A673 (cell line): ENCODE measurements around the gene TH.

Experiments
- EZH2 ChIP-seq: fragments of 200-600 bp; sonication (generic); IDR thresholded peaks from 2 replicates; pipeline ENCODE4 v1.6.1; 2017; ENCODE audit warnings: borderline replicate concordance, low read depth, mild to moderate bottlenecking, mixed read lengths, antibody characterized with exemption, low read length; ENCODE audit not compliant: poor library complexity, severe bottlenecking
- TF ChIP-seq, protein P1 (sequence below): fragments of 300-800, 200-600 bp; sonication (generic); conservative IDR thresholded peaks from 2 replicates; pipeline ENCODE4 v1.5.1; 2017; ENCODE audit warnings: low read depth, mild to moderate bottlenecking, antibody characterized with exemption, low read length, moderate library complexity, mixed read lengths

DNA sequence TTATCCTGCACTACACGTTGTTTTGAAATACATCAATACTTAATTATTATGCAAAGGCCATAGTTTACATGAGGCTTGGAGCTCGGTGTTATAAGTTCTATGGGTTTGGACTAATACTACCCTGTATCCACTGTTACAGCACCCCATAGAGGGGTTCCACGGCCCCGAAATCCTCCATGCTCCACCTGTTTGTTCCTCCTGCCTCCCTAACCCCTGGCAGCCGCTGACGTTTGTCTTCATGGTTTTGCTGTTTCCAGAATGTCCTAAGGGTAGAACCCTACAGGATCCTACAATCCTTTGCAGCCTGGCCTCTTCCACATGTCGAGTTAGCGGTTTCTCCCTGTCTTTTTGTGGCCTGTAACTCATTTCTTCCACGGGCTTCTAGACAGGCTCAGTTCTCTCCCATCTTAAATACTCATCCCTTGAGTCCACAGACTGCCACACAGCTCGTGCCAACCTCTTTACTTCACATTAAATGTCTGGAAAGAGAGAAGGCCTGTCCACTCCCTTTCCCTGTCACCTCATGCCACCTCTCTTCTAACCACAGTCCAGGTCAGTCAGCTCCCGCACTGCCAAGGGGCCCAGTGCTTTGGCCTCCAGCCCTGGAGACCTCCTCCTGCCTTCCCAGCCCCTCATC is 42.4 kb upstream of the TH start:
- TF ChIP-seq, protein P1, sequence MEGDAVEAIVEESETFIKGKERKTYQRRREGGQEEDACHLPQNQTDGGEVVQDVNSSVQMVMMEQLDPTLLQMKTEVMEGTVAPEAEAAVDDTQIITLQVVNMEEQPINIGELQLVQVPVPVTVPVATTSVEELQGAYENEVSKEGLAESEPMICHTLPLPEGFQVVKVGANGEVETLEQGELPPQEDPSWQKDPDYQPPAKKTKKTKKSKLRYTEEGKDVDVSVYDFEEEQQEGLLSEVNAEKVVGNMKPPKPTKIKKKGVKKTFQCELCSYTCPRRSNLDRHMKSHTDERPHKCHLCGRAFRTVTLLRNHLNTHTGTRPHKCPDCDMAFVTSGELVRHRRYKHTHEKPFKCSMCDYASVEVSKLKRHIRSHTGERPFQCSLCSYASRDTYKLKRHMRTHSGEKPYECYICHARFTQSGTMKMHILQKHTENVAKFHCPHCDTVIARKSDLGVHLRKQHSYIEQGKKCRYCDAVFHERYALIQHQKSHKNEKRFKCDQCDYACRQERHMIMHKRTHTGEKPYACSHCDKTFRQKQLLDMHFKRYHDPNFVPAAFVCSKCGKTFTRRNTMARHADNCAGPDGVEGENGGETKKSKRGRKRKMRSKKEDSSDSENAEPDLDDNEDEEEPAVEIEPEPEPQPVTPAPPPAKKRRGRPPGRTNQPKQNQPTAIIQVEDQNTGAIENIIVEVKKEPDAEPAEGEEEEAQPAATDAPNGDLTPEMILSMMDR: no peak
- no peak for TF ChIP-seq EZH2
